ENCODE data around the gene WNT3. TPM values are rescaled to one million over a fixed set of nuclear protein-coding genes. Genes with fewer than 3 reads are reported as not detected.

The WNT3 gene
- total and polyA plus RNA-seq, 2 donors (not counting 3 experiments of a cell fraction or from before 2014, with no cell fraction given): 1.4 to 2.1 TPM

DNA sequence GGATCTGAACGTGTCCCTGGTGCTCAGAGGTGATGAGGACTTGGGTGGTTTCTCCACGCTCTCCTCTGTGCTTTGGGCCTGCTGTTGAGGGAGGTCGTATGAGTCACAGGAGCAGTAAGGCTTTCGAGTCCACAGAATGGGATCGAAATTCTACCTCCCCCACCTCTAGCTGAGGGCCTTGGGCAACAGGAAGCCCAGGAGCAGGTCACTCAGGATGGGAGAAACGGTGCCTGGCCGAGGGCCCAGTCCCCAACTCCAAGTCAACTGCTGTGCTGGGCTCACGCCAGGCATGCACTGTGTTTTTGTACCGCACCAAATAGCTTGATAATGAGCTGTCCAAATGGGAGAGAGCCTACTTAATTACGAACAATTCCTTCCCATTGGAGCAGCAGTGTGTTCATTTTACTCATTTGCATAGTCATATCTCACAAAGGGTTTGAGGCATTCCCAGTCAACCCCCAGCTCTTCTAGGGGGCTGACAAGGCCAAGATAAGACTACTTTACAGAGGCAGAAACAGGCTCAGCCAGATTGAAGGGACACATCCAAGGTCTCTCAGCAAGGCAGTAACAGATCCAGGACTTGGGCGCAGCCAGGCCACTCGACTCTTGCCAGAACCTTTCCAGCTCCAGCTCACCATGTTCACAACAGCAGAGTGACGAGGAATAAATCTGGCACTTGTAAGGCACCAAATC lies 53.6 kb downstream of the WNT3 start:
- no peak for TF ChIP-seq POLR2A (IDR thresholded peaks at IDR 0.05; ENCODE audit: low read depth, low read length)
- TF ChIP-seq GATA2 (IDR thresholded peaks at IDR 0.05; ENCODE audit: insufficient read depth, insufficient read length, low read depth, low read length): no peak
- TF ChIP-seq, protein P1, sequence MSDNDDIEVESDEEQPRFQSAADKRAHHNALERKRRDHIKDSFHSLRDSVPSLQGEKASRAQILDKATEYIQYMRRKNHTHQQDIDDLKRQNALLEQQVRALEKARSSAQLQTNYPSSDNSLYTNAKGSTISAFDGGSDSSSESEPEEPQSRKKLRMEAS (IDR thresholded peaks at IDR 0.05; ENCODE audit: insufficient read depth, insufficient read length): no peak
- TF ChIP-seq, protein P2, sequence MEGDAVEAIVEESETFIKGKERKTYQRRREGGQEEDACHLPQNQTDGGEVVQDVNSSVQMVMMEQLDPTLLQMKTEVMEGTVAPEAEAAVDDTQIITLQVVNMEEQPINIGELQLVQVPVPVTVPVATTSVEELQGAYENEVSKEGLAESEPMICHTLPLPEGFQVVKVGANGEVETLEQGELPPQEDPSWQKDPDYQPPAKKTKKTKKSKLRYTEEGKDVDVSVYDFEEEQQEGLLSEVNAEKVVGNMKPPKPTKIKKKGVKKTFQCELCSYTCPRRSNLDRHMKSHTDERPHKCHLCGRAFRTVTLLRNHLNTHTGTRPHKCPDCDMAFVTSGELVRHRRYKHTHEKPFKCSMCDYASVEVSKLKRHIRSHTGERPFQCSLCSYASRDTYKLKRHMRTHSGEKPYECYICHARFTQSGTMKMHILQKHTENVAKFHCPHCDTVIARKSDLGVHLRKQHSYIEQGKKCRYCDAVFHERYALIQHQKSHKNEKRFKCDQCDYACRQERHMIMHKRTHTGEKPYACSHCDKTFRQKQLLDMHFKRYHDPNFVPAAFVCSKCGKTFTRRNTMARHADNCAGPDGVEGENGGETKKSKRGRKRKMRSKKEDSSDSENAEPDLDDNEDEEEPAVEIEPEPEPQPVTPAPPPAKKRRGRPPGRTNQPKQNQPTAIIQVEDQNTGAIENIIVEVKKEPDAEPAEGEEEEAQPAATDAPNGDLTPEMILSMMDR (IDR thresholded peaks at IDR 0.05; ENCODE audit: extremely low read depth in 1 of 2, insufficient read depth in 1 of 2, low read depth in 1 of 2, low read length in 2 of 2): no peak
- peak; percentile 55 for TF ChIP-seq POLR2AphosphoS5 (IDR thresholded peaks at IDR 0.05; ENCODE audit: insufficient read depth, low read depth, low read length)
- TF ChIP-seq FOS (IDR thresholded peaks at IDR 0.05; ENCODE audit: borderline replicate concordance, insufficient read depth, low read length): peak; percentile 42
- FAIRE-seq: peak; percentile 97
- H3K4me3 ChIP-seq (replicated peaks in 1 of 3; ENCODE audit: insufficient read depth in 1 of 3, low read depth in 1 of 3, low read length in 3 of 3): no peak overlapping the region
- H3K9me1 ChIP-seq (replicated peaks; ENCODE audit: control insufficient read depth, extremely low read depth, insufficient read depth, low read length): no peaks in the 10 kb centered on the region
- peak overlapping the region; percentile 10 for H3K27ac ChIP-seq (ENCODE audit: insufficient read depth, low read depth, low read length)
- no peaks in the 10 kb centered on the region for H3K27me3 ChIP-seq (ENCODE audit: control insufficient read depth in 2 of 2, insufficient read depth in 2 of 2, low read length in 2 of 2)
- peak; percentile 91 for DNase-seq (ENCODE audit: low read depth, low spot score)
- dilution Hi-C loops (cut with MboI; ENCODE audit: extremely low pct_ligation_motif_present, low sequenced_read_pairs) (no loop called here), intact Hi-C loops (cut with micrococcal nuclease) (loop anchor here (5.0 kb wide), 1 partner anchor 38 kb away; no protein-coding TSS in a partner anchor)
- H3K4me2 ChIP-seq (ENCODE audit: insufficient read depth, low read length): peak overlapping the region; percentile 20
- H4K20me1 ChIP-seq (replicated peaks; ENCODE audit: control insufficient read depth, extremely low read depth, insufficient read depth, low read length): no peaks in the 10 kb centered on the region
- H3K36me3 ChIP-seq (ENCODE audit: control insufficient read depth in 2 of 2, extremely low read depth in 1 of 2, insufficient read depth in 2 of 2, low read length in 2 of 2): no peaks in the 10 kb centered on the region
- H3K9ac ChIP-seq (replicated peaks; ENCODE audit: extremely low read depth, insufficient read depth, low read length): no peak overlapping the region
- H3K9me3 ChIP-seq (replicated peaks; ENCODE audit: control insufficient read depth, insufficient read depth, low read length): no peaks in the 10 kb centered on the region
- CTCF ChIA-PET: interaction anchor here (0.8 to 1.2 kb wide), 3 partner anchors 11 to 39 kb away, joined by 3 to 4 read pairs (median 4); no protein-coding TSS in a partner anchor
- POLR2A ChIA-PET: no interaction called here
- BruUV-seq (replicated peaks): no TSS peak
- H3K79me2 ChIP-seq (ENCODE audit: control insufficient read depth, insufficient read depth, low read length): no peaks in the 10 kb centered on the region
- H3K4me1 ChIP-seq (ENCODE audit: control insufficient read depth, extremely low read depth, insufficient read depth, low read length): peaks cover 20% of the 10 kb centered on the region
- H2AFZ ChIP-seq (ENCODE audit: low read depth, low read length): peak overlapping the region; percentile 1

Measured in endothelial cell of umbilical vein (primary cell).